Measurements from ENCODE around the gene DIS3L2.

The DIS3L2 gene

DNA sequence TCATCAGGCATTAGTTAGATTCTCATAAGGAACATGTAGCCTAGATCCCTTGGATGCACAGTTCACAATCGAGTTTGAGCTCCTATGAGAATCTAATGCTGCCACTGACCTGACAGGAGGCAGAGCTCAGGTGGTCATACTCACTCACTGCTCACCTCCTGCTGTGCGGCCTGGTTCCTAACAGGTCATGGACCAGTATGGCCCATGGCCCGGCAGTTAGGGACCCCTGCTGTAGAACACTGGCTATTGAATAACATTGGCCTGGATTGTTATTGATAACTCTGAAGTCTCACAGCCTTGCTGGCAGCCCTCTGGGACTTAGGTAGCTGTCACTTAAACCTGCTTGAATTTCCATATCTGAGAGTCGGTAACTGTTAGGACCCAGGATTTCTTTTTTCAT lies 302.6 kb downstream of the DIS3L2 start:
- DNase-seq (ENCODE audit: extremely low read depth, low read depth), result no peak
- TF ChIP-seq, protein P1, sequence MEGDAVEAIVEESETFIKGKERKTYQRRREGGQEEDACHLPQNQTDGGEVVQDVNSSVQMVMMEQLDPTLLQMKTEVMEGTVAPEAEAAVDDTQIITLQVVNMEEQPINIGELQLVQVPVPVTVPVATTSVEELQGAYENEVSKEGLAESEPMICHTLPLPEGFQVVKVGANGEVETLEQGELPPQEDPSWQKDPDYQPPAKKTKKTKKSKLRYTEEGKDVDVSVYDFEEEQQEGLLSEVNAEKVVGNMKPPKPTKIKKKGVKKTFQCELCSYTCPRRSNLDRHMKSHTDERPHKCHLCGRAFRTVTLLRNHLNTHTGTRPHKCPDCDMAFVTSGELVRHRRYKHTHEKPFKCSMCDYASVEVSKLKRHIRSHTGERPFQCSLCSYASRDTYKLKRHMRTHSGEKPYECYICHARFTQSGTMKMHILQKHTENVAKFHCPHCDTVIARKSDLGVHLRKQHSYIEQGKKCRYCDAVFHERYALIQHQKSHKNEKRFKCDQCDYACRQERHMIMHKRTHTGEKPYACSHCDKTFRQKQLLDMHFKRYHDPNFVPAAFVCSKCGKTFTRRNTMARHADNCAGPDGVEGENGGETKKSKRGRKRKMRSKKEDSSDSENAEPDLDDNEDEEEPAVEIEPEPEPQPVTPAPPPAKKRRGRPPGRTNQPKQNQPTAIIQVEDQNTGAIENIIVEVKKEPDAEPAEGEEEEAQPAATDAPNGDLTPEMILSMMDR (IDR thresholded peaks at IDR 0.05; ENCODE audit: low read depth, low read length), result no peak

DNA sequence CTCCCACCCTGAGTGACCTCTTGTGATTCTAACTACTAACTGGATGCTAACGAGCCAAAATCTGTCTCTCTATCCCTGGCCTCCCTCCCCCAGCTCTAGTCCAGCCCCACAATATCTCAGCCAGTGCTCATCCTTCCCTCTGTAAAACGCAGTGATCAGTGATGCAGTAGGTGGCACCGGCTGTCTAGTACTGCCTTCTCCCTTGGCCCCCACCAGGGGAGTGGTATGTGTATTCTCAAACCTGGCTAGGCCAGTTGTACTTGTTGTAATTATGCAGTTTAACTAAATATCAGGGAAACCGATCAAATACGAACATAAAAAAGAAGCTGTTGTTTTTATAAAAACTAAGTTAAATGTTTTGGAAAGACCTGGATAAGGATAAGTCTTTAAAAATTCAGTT lies 303.8 kb downstream of the DIS3L2 start:
- TF ChIP-seq, protein P1 (IDR thresholded peaks at IDR 0.05; ENCODE audit: low read depth, low read length), result no peak
- no peak for DNase-seq (ENCODE audit: extremely low read depth, low read depth)

DNA sequence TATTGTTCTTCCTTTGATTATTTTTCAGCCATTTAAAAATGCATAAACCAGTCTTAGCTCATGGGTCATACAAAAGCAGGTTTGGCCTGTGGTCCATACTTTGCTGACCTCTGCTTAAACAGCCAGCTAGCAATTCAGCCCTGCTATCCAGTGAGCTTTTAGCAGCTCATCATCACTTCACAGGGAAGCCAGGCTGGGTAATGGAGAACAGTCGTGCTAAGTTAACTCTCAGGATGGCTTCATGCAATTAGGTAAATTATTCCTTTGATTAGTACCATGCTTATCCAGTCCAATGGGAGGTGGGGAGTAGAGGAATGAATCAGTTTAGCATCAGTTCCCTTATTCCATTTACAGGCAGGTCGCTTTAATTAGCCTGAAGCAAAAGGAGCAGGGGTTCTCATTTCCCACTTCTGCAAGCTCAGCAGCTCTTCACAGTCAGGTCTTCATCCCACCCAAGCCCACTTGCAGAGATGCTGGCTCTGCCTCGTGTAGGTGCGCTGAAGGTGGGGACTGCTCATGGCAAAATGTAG lies 307.2 kb downstream of the DIS3L2 start:
- TF ChIP-seq, protein P1 (IDR thresholded peaks at IDR 0.05; ENCODE audit: low read depth, low read length), result no peak
- no peak for DNase-seq (ENCODE audit: extremely low read depth, low read depth)

DNA sequence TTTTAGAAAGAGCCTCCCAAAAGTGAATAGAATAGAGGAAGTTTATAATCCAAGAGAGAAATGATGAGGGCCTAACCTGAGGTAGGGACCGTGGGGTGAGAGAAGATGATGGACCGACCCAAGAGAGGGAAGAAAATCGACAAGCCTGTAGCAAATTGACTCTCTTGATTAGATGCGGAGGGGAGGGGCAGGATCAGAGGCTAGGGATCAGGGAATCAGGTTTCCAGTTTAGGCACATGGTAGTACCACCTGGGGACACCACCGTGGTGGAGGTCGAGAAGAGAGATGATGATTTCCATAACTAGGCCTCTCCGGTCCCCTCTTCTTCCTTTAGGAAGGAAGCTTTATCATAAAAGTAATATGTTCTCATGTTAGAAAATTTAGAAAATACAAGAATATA lies 308.4 kb downstream of the DIS3L2 start:
- no peak for DNase-seq (ENCODE audit: extremely low read depth, low read depth)
- TF ChIP-seq, protein P1 (IDR thresholded peaks at IDR 0.05; ENCODE audit: low read depth, low read length), result no peak

DNA sequence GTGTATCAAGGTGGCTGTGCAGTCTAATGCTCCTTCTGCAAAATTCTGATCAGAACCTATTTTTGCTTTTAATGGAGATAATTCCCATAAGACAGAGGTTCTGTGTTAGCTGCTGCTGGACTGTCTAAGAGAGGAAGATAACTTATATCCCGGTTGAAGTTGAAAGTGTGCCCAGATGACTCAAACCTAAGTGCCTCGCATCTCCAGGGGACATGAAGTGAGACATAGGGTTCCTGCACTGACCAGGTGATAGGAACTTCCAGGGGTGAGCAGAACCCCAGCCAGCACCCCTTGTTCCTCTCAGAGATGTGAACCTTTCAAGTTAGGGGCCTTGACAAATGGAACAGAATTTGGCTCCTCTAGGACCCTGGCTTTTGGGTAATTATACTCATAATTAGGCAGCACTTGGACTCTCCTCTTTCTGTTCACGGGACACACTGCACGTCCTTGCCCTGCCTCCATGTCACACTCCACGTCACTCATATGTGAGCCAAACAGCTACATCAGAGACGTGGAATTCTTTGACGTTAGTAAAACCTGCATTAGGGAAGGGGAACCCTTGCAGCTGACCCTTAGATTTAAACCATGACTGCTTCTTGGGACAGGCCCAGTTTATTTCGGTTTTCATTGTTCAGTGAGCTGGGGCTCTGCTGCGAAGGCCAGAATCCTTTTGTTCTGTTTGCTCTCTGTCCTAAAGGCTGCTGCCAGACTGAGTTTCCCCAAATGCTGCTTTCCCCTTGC lies 312.6 kb downstream of the DIS3L2 start:
- no peak for DNase-seq (ENCODE audit: extremely low read depth, low read depth)
- TF ChIP-seq, protein P1 (IDR thresholded peaks at IDR 0.05; ENCODE audit: low read depth, low read length), result no peak

DNA sequence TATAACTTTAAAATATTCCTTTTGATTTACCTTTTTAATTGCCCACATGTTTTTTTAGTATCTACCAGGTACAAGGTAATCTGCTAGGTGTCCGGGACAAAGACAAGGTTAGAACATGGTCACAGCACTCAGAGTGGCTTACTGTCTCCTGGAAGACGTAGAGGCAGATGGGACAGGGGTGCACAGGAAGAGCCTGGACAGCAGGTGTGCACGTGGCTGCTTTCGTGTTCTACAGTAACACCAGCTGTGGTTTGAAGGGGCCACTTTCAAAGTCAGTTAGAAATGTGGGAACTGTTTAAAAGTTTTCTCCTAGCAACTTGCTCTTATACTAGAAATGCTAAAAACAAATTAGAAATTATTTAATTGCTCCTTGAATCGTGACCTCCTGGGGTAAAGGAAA lies 314.2 kb downstream of the DIS3L2 start:
- TF ChIP-seq, protein P1 (IDR thresholded peaks at IDR 0.05; ENCODE audit: low read depth, low read length), result no peak
- no peak for DNase-seq (ENCODE audit: extremely low read depth, low read depth)

DNA sequence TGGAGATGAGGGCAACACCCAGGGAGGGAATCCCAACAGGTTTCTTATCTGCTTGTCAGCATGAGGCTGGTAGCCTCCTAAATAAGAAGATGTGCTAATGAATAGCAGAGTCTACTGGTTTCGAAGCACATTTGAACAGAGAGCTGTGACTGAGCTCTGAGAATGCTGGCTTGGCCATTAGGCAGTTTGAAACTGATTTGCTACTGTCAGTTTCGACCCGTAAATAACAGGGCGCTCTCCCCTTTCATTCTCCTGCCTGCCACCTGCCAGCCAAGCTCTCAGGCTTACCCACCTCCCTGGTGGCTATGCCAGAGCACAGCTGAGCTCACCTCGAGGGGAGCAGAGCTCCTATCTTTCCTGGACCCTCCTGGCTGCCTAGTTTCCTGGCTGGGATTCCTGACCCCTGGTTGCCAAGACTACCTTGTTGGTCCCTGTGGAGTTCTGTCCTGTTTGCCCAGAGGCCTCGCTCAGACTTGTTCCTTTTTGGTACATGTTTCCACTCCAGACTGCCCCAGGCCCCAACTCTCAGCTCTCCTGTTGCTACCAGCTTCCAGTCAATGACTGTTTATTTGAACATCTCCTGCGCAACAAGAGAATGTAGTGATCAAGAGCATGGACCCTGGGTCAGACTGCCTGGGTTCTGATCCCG lies 314.7 kb downstream of the DIS3L2 start:
- no peak for DNase-seq (ENCODE audit: extremely low read depth, low read depth)
- TF ChIP-seq, protein P1 (IDR thresholded peaks at IDR 0.05; ENCODE audit: low read depth, low read length), result no peak

Data from AG09319 (cell line).